ENCODE data around the gene GUCD1. TPM values are rescaled to one million over a fixed set of nuclear protein-coding genes. Genes with fewer than 3 reads are reported as not detected.

GUCD1 gene
- polyA plus RNA-seq, 1 donor (not counting 4 experiments of a cell fraction or from before 2014, with no cell fraction given): 43.0 TPM

GRCh38 chr22:24585461-24585860 lies 30.5 kb upstream of the GUCD1 start:
- Histone ChIP-seq H3K36me3 (ENCODE audit: control insufficient read depth in 2 of 2, extremely low read depth in 1 of 2, insufficient read depth in 2 of 2, low read length in 2 of 2) (peaks cover 4% of the 10 kb centered on the region in 2 experiments), H3K9me3 (ENCODE audit: control insufficient read depth, low read depth, low read length) (no peaks in the 10 kb centered on the region), H3K9ac (ENCODE audit: control insufficient read depth, extremely low read depth, insufficient read depth, low read length) (no peak overlapping the region), H3K27ac (ENCODE audit: control insufficient read depth, insufficient read depth, low read length) (no peak overlapping the region), H3K4me2 (ENCODE audit: control insufficient read depth, extremely low read depth, insufficient read depth, low read depth, low read length) (no peak overlapping the region), H3K4me3 (ENCODE audit: control insufficient read depth in 2 of 3, extremely low read depth in 1 of 3, insufficient read depth in 2 of 3, low read depth in 1 of 3, low read length in 3 of 3) (no peak overlapping the region), H3K4me1 (ENCODE audit: control insufficient read depth, extremely low read depth, insufficient read depth, low read length) (peaks cover 17% of the 10 kb centered on the region), H3K27me3 (ENCODE audit: control insufficient read depth, extremely low read depth, insufficient read depth, low read length) (no peaks in the 10 kb centered on the region), H3K79me2 (ENCODE audit: control insufficient read depth, insufficient read depth, low read length) (no peaks in the 10 kb centered on the region), H2AFZ (ENCODE audit: control insufficient read depth, low read length) (no peak overlapping the region), H4K20me1 (ENCODE audit: control insufficient read depth, extremely low read depth, insufficient read depth, low read length) (no peaks in the 10 kb centered on the region), H3K9me1 (ENCODE audit: control insufficient read depth, extremely low read depth, insufficient read depth, low read length) (no peaks in the 10 kb centered on the region)
- FAIRE-seq: no peak
- DNase-seq (ENCODE audit: low read depth, low spot score): no peak
- dilution Hi-C loops (cut with MboI; ENCODE audit: extremely low pct_ligation_motif_present, low sequenced_read_pairs): no loop called here
- TF ChIP-seq EZH2 (IDR thresholded peaks at IDR 0.05; ENCODE audit: low read length): no peak
- TF ChIP-seq, protein P1, sequence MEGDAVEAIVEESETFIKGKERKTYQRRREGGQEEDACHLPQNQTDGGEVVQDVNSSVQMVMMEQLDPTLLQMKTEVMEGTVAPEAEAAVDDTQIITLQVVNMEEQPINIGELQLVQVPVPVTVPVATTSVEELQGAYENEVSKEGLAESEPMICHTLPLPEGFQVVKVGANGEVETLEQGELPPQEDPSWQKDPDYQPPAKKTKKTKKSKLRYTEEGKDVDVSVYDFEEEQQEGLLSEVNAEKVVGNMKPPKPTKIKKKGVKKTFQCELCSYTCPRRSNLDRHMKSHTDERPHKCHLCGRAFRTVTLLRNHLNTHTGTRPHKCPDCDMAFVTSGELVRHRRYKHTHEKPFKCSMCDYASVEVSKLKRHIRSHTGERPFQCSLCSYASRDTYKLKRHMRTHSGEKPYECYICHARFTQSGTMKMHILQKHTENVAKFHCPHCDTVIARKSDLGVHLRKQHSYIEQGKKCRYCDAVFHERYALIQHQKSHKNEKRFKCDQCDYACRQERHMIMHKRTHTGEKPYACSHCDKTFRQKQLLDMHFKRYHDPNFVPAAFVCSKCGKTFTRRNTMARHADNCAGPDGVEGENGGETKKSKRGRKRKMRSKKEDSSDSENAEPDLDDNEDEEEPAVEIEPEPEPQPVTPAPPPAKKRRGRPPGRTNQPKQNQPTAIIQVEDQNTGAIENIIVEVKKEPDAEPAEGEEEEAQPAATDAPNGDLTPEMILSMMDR (optimal IDR thresholded peaks at IDR 0.05 in 1 of 3, IDR thresholded peaks at IDR 0.05 in 1 of 3, conservative IDR thresholded peaks at IDR 0.05 in 1 of 3; ENCODE audit: extremely low read depth in 1 of 3, insufficient read depth in 2 of 3, low read length in 3 of 3): no peak

GRCh38 chr22:24584871-24585411 lies 30.0 kb upstream of the GUCD1 start:
- Histone ChIP-seq H3K79me2 (ENCODE audit: control insufficient read depth, insufficient read depth, low read length) (no peaks in the 10 kb centered on the region), H4K20me1 (ENCODE audit: control insufficient read depth, extremely low read depth, insufficient read depth, low read length) (no peaks in the 10 kb centered on the region), H3K4me1 (ENCODE audit: control insufficient read depth, extremely low read depth, insufficient read depth, low read length) (peaks cover 22% of the 10 kb centered on the region), H3K9me3 (ENCODE audit: control insufficient read depth, low read depth, low read length) (no peaks in the 10 kb centered on the region), H3K36me3 (ENCODE audit: control insufficient read depth in 2 of 2, extremely low read depth in 1 of 2, insufficient read depth in 2 of 2, low read length in 2 of 2) (peaks cover 4% of the 10 kb centered on the region in 2 experiments), H2AFZ (ENCODE audit: control insufficient read depth, low read length) (no peak overlapping the region), H3K27me3 (ENCODE audit: control insufficient read depth, extremely low read depth, insufficient read depth, low read length) (no peaks in the 10 kb centered on the region), H3K9me1 (ENCODE audit: control insufficient read depth, extremely low read depth, insufficient read depth, low read length) (no peaks in the 10 kb centered on the region), H3K4me3 (ENCODE audit: control insufficient read depth in 2 of 3, extremely low read depth in 1 of 3, insufficient read depth in 2 of 3, low read depth in 1 of 3, low read length in 3 of 3) (no peak overlapping the region), H3K4me2 (ENCODE audit: control insufficient read depth, extremely low read depth, insufficient read depth, low read depth, low read length) (no peak overlapping the region), H3K9ac (ENCODE audit: control insufficient read depth, extremely low read depth, insufficient read depth, low read length) (no peak overlapping the region), H3K27ac (ENCODE audit: control insufficient read depth, insufficient read depth, low read length) (no peak overlapping the region)
- TF ChIP-seq EZH2 (IDR thresholded peaks at IDR 0.05; ENCODE audit: low read length): no peak
- TF ChIP-seq, protein P1 (optimal IDR thresholded peaks at IDR 0.05 in 1 of 3, IDR thresholded peaks at IDR 0.05 in 1 of 3, conservative IDR thresholded peaks at IDR 0.05 in 1 of 3; ENCODE audit: extremely low read depth in 1 of 3, insufficient read depth in 2 of 3, low read length in 3 of 3): no peak
- no peak for DNase-seq (ENCODE audit: low read depth, low spot score)
- no peak for FAIRE-seq
- dilution Hi-C loops (cut with MboI; ENCODE audit: extremely low pct_ligation_motif_present, low sequenced_read_pairs): no loop called here
